Measurements from ENCODE around the gene OR51V1.

GRCh38 chr11:5203366-5203765 is 2.9 kb upstream of the OR51V1 start:
- TF ChIP-seq CTCF (IDR thresholded peaks at IDR 0.05; ENCODE audit: low read depth, low read length, poor library complexity, severe bottlenecking) (no peak), EZH2phosphoT487 (IDR thresholded peaks at IDR 0.05; ENCODE audit: borderline replicate concordance, low read length) (no peak)

Data from DOHH2 (cell line).